HepG2 (cell line): ENCODE measurements around the gene ZNF391. TPM values are rescaled to one million over a fixed set of nuclear protein-coding genes. Genes with fewer than 3 reads are reported as not detected.
A peak's percentile ranks its signal among the peaks of the same experiment; 100 is the strongest.

Experiments used
- CAMTA2 ChIP-seq: sonication (generic); formaldehyde crosslinking; IDR thresholded peaks from 2 replicates; pipeline ENCODE4 v1.4.0; 2020; ENCODE audit warnings: mild to moderate bottlenecking, missing genetic modification reagents, borderline replicate concordance
- CBX2 ChIP-seq, 2 experiments: fragments of 200-600 bp in 1 of 2; sonication (generic); formaldehyde crosslinking in 1 of 2; IDR thresholded peaks; 2 replicates each; pipeline versions ENCODE4 v1.7.0 to v1.8.1; 2018 to 2022; ENCODE audit warnings: low read depth in 2 of 2, low read length in 1 of 2, mild to moderate bottlenecking in 1 of 2, missing genetic modification reagents in 1 of 2
- DZIP1 ChIP-seq: sonication (generic); formaldehyde crosslinking; IDR thresholded peaks from 2 replicates; pipeline ENCODE4 v1.5.0; 2020; ENCODE audit warnings: mild to moderate bottlenecking, missing genetic modification reagents
- EP300 ChIP-seq, 3 experiments: sonication (generic) in 1 of 3; formaldehyde crosslinking in 1 of 3; IDR thresholded peaks; 2 replicates each; pipeline versions ENCODE4 v1.5.1 to v1.6.1; 2011 to 2020; ENCODE audit warnings: low read depth in 2 of 3, low read length in 2 of 3, borderline replicate concordance in 1 of 3, improper control_type of control experiment in 1 of 3, mild to moderate bottlenecking in 1 of 3, missing genetic modification reagents in 1 of 3, moderate library complexity in 1 of 3
- FOXC1 ChIP-seq: sonication (generic); formaldehyde crosslinking; IDR thresholded peaks from 2 replicates; pipeline ENCODE4 v1.8.0; 2022; ENCODE audit warnings: mild to moderate bottlenecking, missing genetic modification reagents, borderline replicate concordance
- MXD4 ChIP-seq: IDR thresholded peaks from 2 replicates; pipeline ENCODE4 v1.6.1; 2016; ENCODE audit warnings: mild to moderate bottlenecking, missing biosample characterization, missing genetic modification reagents
- NR2F2 ChIP-seq: IDR thresholded peaks from 2 replicates; pipeline ENCODE4 v1.6.1; 2012; ENCODE audit warnings: low read depth, inconsistent platforms, borderline replicate concordance
- PRMT3 ChIP-seq: sonication (generic); formaldehyde crosslinking; IDR thresholded peaks from 2 replicates; pipeline ENCODE4 v1.8.1; 2022; ENCODE audit warnings: low read depth, mild to moderate bottlenecking, moderate library complexity, missing genetic modification reagents, borderline replicate concordance
- SOX6 ChIP-seq, 2 experiments: fragments of 450-650 bp in 1 of 2; sonication (generic) in 1 of 2; formaldehyde crosslinking in 1 of 2; IDR thresholded peaks; 2 replicates each; pipeline versions ENCODE4 v1.4.0 to v1.6.1; 2017 to 2020; ENCODE audit warnings: antibody characterized with exemption in 1 of 2, mild to moderate bottlenecking in 1 of 2, missing genetic modification reagents in 1 of 2
- ZFY ChIP-seq: sonication (generic); formaldehyde crosslinking; IDR thresholded peaks from 2 replicates; pipeline ENCODE4 v1.4.0; 2020; ENCODE audit warnings: missing genetic modification reagents
- ZNF296 ChIP-seq: sonication (generic); formaldehyde crosslinking; conservative IDR thresholded peaks from 2 replicates; pipeline ENCODE4 v1.5.0; 2020; ENCODE audit warnings: mild to moderate bottlenecking, missing genetic modification reagents
- ZNF329 ChIP-seq: sonication (generic); formaldehyde crosslinking; IDR thresholded peaks from 2 replicates; pipeline ENCODE4 v1.9.0; 2021; ENCODE audit warnings: low read depth, mild to moderate bottlenecking, missing genetic modification reagents
- ZNF362 ChIP-seq: sonication (generic); formaldehyde crosslinking; IDR thresholded peaks from 2 replicates; pipeline ENCODE4 v1.4.0; 2020; ENCODE audit warnings: missing genetic modification reagents, mild to moderate bottlenecking, borderline replicate concordance
- ZNF678 ChIP-seq: sonication (generic); formaldehyde crosslinking; IDR thresholded peaks from 2 replicates; pipeline ENCODE4 v1.4.0; 2020; ENCODE audit warnings: mild to moderate bottlenecking, missing genetic modification reagents
- ZNF704 ChIP-seq: sonication (generic); formaldehyde crosslinking; IDR thresholded peaks from 2 replicates; pipeline ENCODE4 v1.8.1; 2023; ENCODE audit warnings: mild to moderate bottlenecking, inconsistent platforms, moderate library complexity, missing genetic modification reagents, borderline replicate concordance
- polyA plus RNA-seq, 8 experiments: library from polyadenylated mRNA; depleted of rRNA in 3 of 8; stranded (reverse) in 7 of 8; unstranded in 1 of 8; fragments of >200 nt; fragmentation: Illumina TruSeq in 4 of 8; extraction: Trizol in 4 of 8; gene quantifications; 2 replicates each; pipeline versions ENCODE4 v1.2.1 to v1.2.3, GENCODE V29; 2011 to 2016; ENCODE audit warnings: low read depth in 4 of 8, missing spikeins in 1 of 8, mixed read lengths in 1 of 8; ENCODE audit not compliant: insufficient read depth in 1 of 8
- total RNA-seq, 5 experiments: library from RNA; depleted of rRNA; stranded (reverse); fragments of >200 nt; fragmentation: Illumina TruSeq; extraction: Trizol; gene quantifications; 2 replicates each; pipeline ENCODE4 v1.2.3, GENCODE V29; 2016; ENCODE audit warnings: low read depth in 1 of 5
- TF ChIP-seq, protein P1 (sequence below): IDR thresholded peaks from 2 replicates; pipeline ENCODE4 v1.6.1; 2016; ENCODE audit warnings: missing biosample characterization, missing genetic modification reagents, low read depth
- TF ChIP-seq, protein P2 (sequence below): sonication (generic); formaldehyde crosslinking; IDR thresholded peaks from 2 replicates; pipeline ENCODE4 v1.4.0; 2020; ENCODE audit warnings: missing genetic modification reagents

The ZNF391 gene
- total and polyA plus RNA-seq, 2 of the 13 experiments (the other 11 are each of a cell fraction or from before 2014, with no cell fraction given), result 0.78 to 1.7 TPM

- TF ChIP-seq, protein P1, sequence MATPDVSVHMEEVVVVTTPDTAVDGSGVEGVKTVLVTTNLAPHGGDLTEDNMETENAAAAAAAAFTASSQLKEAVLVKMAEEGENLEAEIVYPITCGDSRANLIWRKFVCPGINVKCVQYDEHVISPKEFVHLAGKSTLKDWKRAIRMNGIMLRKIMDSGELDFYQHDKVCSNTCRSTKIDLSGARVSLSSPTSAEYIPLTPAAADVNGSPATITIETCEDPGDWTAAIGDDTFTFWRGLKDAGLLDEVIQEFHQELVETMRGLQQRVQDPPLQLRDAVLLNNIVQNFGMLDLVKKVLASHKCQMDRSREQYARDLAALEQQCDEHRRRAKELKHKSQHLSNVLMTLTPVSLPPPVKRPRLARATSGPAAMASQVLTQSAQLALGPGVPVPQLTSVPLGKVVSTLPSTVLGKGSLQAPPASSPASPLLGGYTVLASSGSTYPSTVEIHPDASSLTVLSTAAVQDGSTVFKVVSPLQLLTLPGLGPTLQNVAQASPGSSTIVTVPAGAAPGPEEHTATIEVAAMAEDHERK (CRISPR knock-in tag), result peak; percentile 51; the same call in 1 of the 2 replicates
- TF ChIP-seq, protein P2, sequence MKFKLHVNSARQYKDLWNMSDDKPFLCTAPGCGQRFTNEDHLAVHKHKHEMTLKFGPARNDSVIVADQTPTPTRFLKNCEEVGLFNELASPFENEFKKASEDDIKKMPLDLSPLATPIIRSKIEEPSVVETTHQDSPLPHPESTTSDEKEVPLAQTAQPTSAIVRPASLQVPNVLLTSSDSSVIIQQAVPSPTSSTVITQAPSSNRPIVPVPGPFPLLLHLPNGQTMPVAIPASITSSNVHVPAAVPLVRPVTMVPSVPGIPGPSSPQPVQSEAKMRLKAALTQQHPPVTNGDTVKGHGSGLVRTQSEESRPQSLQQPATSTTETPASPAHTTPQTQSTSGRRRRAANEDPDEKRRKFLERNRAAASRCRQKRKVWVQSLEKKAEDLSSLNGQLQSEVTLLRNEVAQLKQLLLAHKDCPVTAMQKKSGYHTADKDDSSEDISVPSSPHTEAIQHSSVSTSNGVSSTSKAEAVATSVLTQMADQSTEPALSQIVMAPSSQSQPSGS (CRISPR knock-in tag), result peak; percentile 89
- TF ChIP-seq DZIP1 (CRISPR knock-in tag) (no peak), EP300 (IDR thresholded peaks at IDR 0.05; ENCODE audit: low read depth in 2 of 2, low read length in 2 of 2) (no peak; a peak in 1 of 4 replicates), EP300 (CRISPR knock-in tag; IDR thresholded peaks at IDR 0.05; ENCODE audit: borderline replicate concordance) (peak; percentile 44; the same call in 1 of the 2 replicates), SOX6 (IDR thresholded peaks at IDR 0.05) (no peak), SOX6 (CRISPR knock-in tag; IDR thresholded peaks at IDR 0.05) (peak; percentile 83), MXD4 (CRISPR knock-in tag) (no peak; the same call in 1 of the 2 replicates), CAMTA2 (CRISPR knock-in tag) (peak; percentile 90), FOXC1 (CRISPR knock-in tag) (peak; percentile 92), NR2F2 (no peak), ZNF362 (CRISPR knock-in tag) (peak; percentile 57), CBX2 (IDR thresholded peaks at IDR 0.05; ENCODE audit: low read depth, low read length) (peak; percentile 38; the same call in 1 of the 2 replicates), CBX2 (CRISPR knock-in tag; IDR thresholded peaks at IDR 0.05; ENCODE audit: low read depth) (peak; percentile 99; the same call in 1 of the 2 replicates), ZNF704 (peak; percentile 96), ZNF296 (no peak), ZNF329 (CRISPR knock-in tag) (no peak; the same call in 1 of the 2 replicates), PRMT3 (CRISPR knock-in tag) (no peak), ZNF678 (CRISPR knock-in tag) (peak; percentile 88; the same call in 1 of the 2 replicates), ZFY (peak; percentile 78)
These were observed at the start of gene ZNF391 (continued) for GRCh38 chr6:27388293-27389197.
